Cortex of kidney (tissue), 1 donor: ENCODE measurements around the gene PCLO.
"Not testable (repeated sequence)": the region's sequence is repeated elsewhere in the genome, so short reads cannot be mapped to it uniquely, and the experiment has no call there.

Experiments used
- DNase-seq: peaks from one replicate; lab custom pipeline; 2025; lab: John Stamatoyannopoulos, UW

PCLO gene

GRCh38 chr7:83040484-83040883, 122.2 kb downstream of the PCLO start:
- no peak for DNase-seq

GRCh38 chr7:83038787-83039186, 123.9 kb downstream of the PCLO start:
- DNase-seq: no peak

- no peak for DNase-seq
Measured at GRCh38 chr7:83036721-83037380, 125.8 kb downstream of the PCLO start.

- DNase-seq: no peak
Measured at GRCh38 chr7:83036130-83036529, 126.6 kb downstream of the PCLO start.

GRCh38 chr7:83032195-83032594, 130.5 kb downstream of the PCLO start:
- no peak for DNase-seq

- not testable (repeated sequence) for DNase-seq
Measured at GRCh38 chr7:83023817-83024665, 138.6 kb downstream of the PCLO start.

- DNase-seq: no peak
Measured at GRCh38 chr7:83021032-83021431, 141.7 kb downstream of the PCLO start.

- DNase-seq: no peak
Measured at GRCh38 chr7:83020161-83020560, 142.5 kb downstream of the PCLO start.

GRCh38 chr7:83015916-83016315, 146.8 kb downstream of the PCLO start:
- no peak for DNase-seq

- no peak for DNase-seq
Measured at GRCh38 chr7:83014546-83014945, 148.1 kb downstream of the PCLO start.

GRCh38 chr7:83011954-83012353, 150.7 kb downstream of the PCLO start:
- DNase-seq: no peak

GRCh38 chr7:83005410-83005809, 157.3 kb downstream of the PCLO start:
- no peak for DNase-seq

- DNase-seq: no peak
Measured at GRCh38 chr7:83001362-83002040, 161.2 kb downstream of the PCLO start.

GRCh38 chr7:82998436-82998835, 164.2 kb downstream of the PCLO start:
- no peak for DNase-seq

- DNase-seq: no peak
Measured at GRCh38 chr7:82985144-82985802, 177.4 kb downstream of the PCLO start.

GRCh38 chr7:82980130-82980788, 182.4 kb downstream of the PCLO start:
- DNase-seq: no peak

- DNase-seq: no peak
Measured at GRCh38 chr7:82975811-82976468, 186.7 kb downstream of the PCLO start.

GRCh38 chr7:82972135-82972534, 190.5 kb downstream of the PCLO start:
- DNase-seq: no peak

- DNase-seq: no peak
Measured at GRCh38 chr7:82965088-82966036, 197.3 kb downstream of the PCLO start.
